Medulla oblongata (tissue), 1 donor: ENCODE data around the gene PCBP4.
"Not testable (repeated sequence)": the region's sequence is repeated elsewhere in the genome, so short reads cannot be mapped to it uniquely, and the experiment has no call there.

ENCODE experiments used
- DNase-seq: peaks from one replicate; pipeline ENCODE4 v3.0.0-alpha.2; 2015; ENCODE audit errors: extremely low spot score

PCBP4 gene

GRCh38 chr3:51994530-51994929 lies 27.3 kb upstream of the PCBP4 start:
- DNase-seq, result no peak

- DNase-seq, result not testable (repeated sequence)
Observed at GRCh38 chr3:51993657-51994056, 26.4 kb upstream of the PCBP4 start.

GRCh38 chr3:51992017-51992682 lies 24.9 kb upstream of the PCBP4 start:
- DNase-seq, result no peak

- not testable (repeated sequence) for DNase-seq
Observed at GRCh38 chr3:51990501-51990971, 23.3 kb upstream of the PCBP4 start.

GRCh38 chr3:51988286-51989146 lies 21.3 kb upstream of the PCBP4 start:
- no peak for DNase-seq

GRCh38 chr3:51987568-51987967 lies 20.3 kb upstream of the PCBP4 start:
- no peak for DNase-seq

- DNase-seq, result no peak
Observed at GRCh38 chr3:51986010-51986947, 19.0 kb upstream of the PCBP4 start.

- DNase-seq, result no peak
Observed at GRCh38 chr3:51985063-51985462, 17.8 kb upstream of the PCBP4 start.

- DNase-seq, result no peak
Observed at GRCh38 chr3:51984269-51984647, 17.0 kb upstream of the PCBP4 start.

GRCh38 chr3:51983578-51984268 lies 16.5 kb upstream of the PCBP4 start:
- DNase-seq, result no peak

GRCh38 chr3:51982838-51983577 lies 15.8 kb upstream of the PCBP4 start, which contains the start of gene ACY1:
Gene ACY1, plus strand, starts transcription at chr3:51983535. Its CDS starts 530 bp downstream, at chr3:51984065.
- DNase-seq, result peak; percentile 82

GRCh38 chr3:51982352-51982837 lies 15.1 kb upstream of the PCBP4 start:
- no peak for DNase-seq

GRCh38 chr3:51980253-51980652 lies 13.0 kb upstream of the PCBP4 start:
- no peak for DNase-seq

GRCh38 chr3:51978143-51978502 lies 10.9 kb upstream of the PCBP4 start:
- DNase-seq, result no peak

- no peak for DNase-seq
Observed at GRCh38 chr3:51977446-51978142, 10.3 kb upstream of the PCBP4 start.

- peak; percentile 85 for DNase-seq
Observed at GRCh38 chr3:51975852-51976549, 8.7 kb upstream of the PCBP4 start.

- DNase-seq, result peak; percentile 74
Observed at GRCh38 chr3:51974963-51975851, 8.0 kb upstream of the PCBP4 start, which contains the start of gene ABHD14A. Gene ABHD14A, plus strand, starts transcription at chr3:51975064. Its CDS starts 72 bp downstream, at chr3:51975136.
